Activated gamma-delta T cell treated with Interleukin-2 at 50 U/mL for 16 hours (primary cell): ENCODE measurements around the gene TMEM86A.

Experiments
- DNase-seq: peaks from one replicate; pipeline ENCODE4 v3.0.0-alpha.2; 2020

The TMEM86A gene

DNA sequence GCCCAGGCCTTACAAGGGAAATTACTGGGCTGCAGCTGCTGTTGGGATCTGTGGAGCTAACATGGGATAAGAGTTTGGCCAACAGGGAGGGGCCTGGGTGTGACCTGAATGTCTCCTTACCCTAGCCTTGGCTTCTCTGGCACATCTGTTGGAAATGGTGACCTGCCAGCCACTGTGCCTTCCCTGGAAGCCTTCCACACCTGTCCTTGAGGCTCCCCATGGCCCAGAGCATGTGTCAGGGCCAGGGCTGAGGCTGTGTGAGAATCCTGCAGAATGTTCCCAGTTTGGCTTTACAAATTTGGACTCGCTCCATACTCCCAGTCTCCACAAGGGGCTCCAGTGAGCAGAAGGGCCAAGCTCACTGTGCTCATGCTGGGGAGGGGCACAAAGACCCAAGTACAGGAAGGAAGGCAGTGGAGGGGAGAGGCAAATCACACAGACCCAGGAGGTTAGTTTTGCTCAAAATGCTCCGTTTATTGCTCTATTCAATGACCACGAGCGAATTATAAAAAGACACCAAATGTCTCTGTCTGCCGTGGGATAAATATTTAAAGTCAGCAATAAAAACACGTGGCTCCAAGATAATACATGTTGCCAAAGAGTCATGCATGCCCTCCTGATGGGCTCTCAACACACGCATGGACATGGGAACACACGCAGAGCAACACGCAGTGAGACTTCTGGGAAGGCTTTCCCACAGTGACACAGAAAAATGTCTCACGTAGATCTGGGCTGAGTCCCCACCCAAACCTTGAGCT, 29.1 kb downstream of the TMEM86A start:
- DNase-seq, result peak; percentile 39

DNA sequence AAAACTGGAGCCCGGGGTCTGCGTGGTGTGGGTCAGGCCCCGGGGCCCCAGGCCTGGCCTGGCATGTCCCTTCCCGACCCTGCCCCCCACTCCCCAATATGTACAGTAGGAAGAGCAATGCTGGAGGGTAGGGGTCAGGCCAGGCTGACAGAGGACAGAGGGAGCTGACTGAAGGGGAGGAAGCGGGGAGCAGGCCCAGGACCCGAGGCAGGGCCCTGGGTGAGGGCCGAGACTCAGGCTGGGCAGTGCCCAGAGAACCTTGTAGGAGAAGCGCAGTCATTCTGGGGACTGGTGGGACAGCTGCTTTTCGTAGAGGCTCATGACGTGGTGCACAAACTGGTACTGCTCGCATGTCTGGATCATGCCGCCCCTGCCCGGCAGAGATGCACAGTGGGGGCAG, 30.1 kb downstream of the TMEM86A start:
- DNase-seq, result no peak

- no peak for DNase-seq
Measured at GRCh38 chr11:18729426-18729825, 30.8 kb downstream of the TMEM86A start.

GRCh38 chr11:18730020-18730419, 31.4 kb downstream of the TMEM86A start:
- no peak for DNase-seq

- DNase-seq, result no peak
Measured at GRCh38 chr11:18731441-18731840, 32.9 kb downstream of the TMEM86A start.

- peak; percentile 69 for DNase-seq
Measured at GRCh38 chr11:18731949-18732821, 33.6 kb downstream of the TMEM86A start.

- DNase-seq, result no peak
Measured at GRCh38 chr11:18733202-18733601, 34.6 kb downstream of the TMEM86A start.

DNA sequence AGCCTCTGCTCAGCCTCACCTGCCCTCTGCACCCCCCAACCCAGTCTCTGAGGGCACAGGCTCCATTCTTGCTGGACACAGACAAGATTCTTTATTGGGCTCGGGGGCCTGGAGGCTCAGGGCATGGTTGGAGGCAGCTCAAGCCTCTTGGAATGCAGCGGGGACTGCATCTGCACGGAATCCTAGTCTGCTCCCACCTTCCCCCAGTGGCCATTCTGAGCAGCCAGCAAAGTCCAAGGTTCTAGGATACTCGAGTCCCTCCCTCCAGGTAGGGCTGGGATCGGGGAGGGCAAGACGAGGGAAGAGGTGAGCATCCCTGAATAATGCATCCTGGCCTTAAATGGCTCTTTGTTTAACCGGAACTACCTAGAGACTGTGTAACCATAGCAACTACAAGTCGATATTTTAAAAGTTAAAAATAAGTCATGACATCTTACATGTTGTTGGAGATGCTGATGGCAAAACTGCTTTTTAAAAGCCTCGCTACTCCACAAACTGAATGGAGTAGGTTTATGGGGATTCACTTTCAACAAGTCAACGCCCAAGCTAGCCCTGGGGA, 38.1 kb downstream of the TMEM86A start:
- no peak for DNase-seq

DNA sequence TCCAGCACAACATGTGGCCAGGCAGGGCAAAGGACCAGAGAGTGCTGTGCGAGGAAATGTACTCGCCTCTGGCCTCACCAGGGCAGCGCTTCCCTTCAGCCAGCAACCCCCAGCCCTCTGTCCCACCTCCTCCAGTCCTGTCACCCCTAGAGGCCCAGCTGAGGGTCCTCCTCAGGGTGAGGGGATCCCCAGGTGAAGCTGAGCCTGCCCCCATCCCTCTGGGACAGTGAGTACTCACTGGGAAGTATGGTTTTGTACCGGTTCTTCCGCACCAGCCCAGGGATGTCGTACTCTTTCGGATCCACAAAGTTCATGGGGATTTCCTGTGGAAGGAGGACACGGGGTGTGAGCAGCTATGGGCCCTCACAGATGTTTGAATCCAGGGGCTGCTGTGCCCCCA, 39.1 kb downstream of the TMEM86A start:
- DNase-seq, result no peak

- no peak for DNase-seq
Measured at GRCh38 chr11:18739685-18740084, 41.1 kb downstream of the TMEM86A start.

- no peak for DNase-seq
Measured at GRCh38 chr11:18741783-18742182, 43.2 kb downstream of the TMEM86A start.

- DNase-seq, result no peak
Measured at GRCh38 chr11:18743365-18743764, 44.8 kb downstream of the TMEM86A start.

- DNase-seq, result no peak
Measured at GRCh38 chr11:18743900-18744514, 45.4 kb downstream of the TMEM86A start.

GRCh38 chr11:18745251-18745650, 46.7 kb downstream of the TMEM86A start:
- no peak for DNase-seq

GRCh38 chr11:18748766-18749365, 50.3 kb downstream of the TMEM86A start:
- no peak for DNase-seq

DNA sequence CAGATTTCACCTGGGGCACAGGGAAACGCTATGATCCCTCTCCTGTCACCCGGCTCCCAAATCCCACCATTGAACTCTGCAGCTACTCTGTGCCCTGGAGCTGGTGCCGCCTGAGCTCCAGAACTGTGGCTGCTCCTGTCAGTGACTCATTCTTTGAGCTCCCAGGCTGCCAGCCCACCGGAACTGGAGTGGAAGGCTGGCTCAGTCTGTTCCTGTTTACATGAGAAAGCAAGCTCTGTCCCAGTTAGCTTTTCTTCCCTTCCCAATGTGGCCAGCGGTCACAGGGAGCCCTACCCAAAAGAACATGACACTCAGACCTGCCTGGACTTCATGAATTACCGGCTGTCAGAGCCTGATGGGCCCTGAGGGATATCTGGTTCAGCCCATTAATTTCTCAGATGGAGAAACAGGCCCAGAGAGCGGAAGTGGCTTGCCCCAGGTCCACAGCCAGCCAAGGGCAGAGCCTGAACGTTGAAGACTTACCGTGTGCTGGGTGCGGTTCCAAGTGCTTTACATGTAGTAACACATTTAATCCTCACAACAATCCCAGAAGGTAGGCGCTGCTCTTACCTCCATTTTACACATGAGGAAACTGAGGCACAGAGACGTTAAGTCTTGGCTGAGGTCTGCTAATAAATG, 51.2 kb downstream of the TMEM86A start:
- no peak for DNase-seq

DNA sequence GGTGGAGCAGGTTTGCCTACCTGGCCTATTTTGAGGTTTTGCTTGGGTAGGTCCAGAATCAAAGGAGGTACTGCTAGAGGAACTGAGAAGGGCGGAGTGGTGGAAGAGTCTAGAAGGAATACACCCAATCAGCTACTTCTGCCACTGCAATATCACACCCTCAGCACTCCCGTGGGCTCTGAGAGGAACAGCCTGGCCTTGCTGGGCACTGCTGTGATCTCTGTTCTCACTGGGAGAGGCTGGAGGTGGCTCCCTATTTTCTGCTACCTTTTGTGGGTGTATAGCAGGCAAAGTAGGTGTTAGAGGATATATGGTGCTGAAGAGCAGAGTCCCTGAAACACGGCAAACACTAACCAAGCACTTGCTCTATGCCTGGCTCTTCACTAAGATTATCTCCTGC, 52.4 kb downstream of the TMEM86A start:
- no peak for DNase-seq

DNA sequence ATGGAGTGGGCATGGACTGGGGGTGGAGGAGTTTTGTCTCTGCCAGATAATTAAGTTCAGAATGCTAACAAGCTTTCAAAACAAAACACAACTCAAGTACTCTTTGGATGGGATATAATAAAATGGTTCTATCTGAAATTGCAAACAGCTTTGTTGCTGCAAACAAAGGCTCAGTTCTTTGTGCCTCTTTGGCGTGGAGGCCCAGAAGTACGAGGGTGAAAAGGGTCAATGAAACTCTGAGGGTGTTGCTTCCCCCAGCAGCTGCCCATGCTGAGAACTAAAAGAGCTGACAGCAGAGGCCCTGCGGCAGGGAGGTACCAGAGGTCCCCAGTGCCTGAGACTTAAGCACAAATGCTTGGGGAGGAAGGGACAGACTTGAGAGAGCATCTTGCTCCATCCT, 53.9 kb downstream of the TMEM86A start:
- DNase-seq, result no peak

DNA sequence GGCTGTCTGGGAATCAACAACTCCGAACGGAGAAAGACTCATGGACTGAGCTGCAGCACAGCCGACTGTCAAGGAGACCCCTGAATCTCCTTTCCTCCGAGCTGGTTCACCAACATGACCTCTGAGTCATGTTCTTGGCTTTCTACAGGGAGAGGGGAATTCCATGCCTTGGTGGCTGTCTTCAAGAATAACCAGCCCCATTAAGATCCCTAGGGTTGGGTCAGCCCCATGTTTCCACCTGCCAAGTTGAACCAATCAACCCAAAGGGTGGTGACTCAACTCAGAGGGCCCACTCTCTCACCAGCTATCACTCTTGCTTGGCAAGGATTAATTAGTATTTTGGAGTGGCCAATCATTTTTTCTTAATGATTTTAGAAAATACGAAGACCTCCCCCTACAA, 55.7 kb downstream of the TMEM86A start:
- no peak for DNase-seq
